ENCODE measurements around the gene TRIP12.
"Not testable (repeated sequence)": the region's sequence is repeated elsewhere in the genome, so short reads cannot be mapped to it uniquely, and the experiment has no call there.

Gene TRIP12

DNA sequence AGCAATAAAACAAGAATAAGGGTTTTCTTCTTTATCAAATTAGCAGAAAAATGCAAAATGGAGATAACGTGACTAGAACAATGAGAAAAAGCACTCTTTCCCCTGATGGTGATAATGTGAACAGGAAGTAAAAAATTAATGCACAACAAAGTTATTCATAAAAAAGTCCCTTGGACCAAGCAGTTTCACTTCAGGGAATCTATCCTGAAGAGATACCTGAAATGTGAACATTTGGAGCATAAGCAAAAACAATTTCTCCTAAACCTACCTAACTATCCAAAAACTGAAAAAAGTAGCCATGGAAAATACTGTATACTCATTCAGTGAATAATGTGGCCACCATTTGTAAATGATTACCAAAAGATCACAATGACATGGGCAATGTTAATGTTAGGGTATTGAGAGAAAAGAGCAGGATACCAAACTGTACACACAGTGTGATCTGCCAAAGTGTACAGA is 48.7 kb downstream of the TRIP12 start:
- DNase-seq: no peak

DNA sequence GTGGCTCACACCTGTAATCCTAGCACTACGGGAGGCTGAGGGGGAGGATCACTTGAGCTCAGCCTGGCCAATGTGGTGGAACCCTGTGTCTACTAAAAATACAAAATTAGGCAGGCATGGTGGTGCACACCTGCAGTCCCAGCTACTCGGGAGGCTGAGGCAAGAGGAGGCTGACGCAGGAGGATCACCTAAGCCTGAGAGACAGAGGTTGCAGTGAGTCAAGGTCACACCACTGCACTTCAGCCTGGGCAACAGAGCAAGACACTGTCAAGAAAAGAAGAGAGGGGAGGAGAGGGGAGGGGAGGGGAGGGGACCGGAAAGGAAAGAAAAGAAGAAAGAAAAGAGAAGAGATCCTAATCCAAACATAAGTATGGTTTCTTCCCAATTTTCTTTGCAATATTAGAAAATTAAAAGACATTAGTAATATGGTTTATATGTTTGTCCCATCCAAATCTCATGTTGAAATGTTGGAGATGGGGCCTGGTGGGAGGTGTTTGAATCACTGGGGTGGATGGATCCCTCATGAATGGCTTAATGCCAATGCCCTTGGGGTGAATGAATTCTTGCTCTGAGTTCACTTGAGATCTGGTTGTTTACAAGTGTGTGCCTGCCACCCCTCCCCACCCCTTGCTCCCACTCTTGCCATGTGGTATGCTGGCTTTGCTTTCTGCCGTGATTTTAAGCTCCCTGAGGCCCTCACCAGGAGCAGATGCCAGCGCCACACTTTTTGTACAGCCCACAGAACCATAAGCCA is 50.7 kb downstream of the TRIP12 start:
- no peak for DNase-seq

DNA sequence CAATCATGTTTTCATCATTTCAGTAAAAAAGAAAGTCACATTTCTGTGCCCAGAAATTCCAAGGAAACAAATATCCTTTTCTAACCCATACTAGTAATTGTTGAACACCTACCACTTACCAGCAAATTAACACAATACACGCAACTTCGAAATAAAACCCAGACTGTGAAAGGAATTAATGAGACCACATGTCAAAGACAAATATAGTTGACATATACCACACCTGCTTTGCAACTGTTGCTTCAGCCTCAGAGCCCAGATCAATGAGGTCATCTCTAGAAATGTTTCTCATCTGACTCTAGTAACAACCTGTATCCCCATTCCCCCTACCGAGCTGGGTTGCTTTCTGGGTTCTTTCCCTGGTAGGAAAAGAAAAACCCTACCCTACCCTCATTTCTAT is 52.6 kb downstream of the TRIP12 start:
- no peak for DNase-seq

DNA sequence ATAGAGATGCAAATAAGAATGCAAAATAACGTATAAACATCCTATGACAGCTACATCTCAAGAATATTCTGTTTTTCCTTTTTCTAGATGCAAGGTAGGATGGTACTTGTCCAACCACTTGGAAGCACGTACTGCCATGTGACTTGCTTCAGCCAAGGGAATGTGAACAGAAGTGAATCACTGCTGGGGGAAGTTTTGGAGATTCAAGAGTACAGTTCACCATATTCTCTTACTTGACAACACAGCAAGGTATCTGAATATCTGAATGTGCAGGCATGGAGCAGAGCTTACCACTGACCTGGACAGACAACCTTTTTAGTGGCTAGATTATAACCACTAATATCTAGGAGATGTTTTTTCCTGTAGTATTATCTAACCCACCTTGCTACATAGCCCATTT is 53.0 kb downstream of the TRIP12 start:
- DNase-seq: no peak

DNA sequence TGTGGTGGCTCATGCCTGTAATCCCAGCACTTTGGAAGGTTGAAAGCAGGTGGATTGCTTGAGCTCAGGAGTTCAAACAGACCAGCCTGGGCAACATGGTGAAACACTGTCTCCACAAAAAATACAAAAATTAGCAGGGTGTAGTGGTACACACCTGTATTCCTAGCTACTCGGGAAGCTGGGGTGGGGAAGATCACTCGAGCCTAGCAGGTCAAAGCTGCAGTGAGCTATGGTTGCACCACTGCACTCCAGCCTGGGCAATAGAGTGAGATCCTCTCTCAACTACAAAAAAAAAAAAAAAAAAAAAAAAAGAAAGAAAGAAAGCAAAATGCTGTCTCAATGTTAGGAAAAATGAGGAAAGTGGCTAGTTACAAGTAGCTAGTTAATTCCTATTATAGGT is 56.8 kb downstream of the TRIP12 start:
- DNase-seq: no peak

DNA sequence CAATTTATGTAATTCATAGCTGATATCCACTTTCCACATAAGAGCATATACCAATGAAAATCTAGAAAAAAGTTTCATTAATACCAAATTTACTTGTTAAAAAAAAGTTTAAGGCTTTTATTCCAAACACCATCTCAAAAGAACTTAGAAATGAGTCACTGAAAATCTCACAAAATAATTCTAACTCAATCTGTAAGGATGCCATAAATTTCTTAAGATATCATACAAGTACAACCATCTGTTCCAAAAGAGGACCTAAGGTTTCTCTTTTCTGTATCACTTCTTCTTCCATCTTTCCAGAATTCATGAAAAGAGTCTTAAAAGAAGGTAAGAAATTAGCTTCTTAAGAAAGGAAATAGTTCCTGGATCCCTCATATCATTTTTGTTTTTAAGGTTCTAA is 60.4 kb downstream of the TRIP12 start:
- no peak for DNase-seq

DNA sequence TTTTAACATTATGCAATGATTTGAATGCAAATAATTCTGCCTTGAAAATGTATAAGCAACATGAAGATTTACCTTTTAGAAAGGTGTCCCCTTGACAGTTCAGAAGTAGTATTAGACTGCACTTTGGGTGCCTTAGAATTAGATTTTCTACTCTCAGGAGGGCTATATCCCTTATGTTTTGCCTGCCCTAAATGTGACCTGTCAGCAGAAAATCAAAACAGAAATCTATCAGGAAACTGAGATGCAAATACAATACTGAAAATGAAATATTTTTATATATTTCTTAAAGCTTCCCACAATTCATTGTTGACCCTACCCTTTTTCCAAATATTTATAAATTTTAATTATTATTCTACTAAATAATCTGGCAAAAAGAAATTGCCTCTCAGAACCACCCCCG is 61.5 kb downstream of the TRIP12 start:
- no peak for DNase-seq

DNA sequence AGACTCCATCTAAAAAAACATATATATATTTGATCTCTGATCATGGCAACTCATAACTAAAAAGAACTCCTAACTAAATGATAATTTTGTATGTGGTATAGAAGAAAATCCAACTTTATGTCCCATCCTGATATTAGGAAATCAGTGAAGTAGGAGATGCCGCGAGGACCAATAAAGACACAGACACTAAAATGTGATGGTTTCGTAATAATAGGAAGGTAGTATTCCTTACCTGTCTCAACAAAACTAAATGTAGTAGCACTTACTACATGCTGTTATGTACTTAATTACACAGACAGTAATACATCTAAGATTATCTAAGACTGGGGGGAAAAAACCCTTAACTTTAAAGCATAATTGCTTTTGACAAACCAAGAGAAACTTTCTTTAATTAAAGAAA is 63.5 kb downstream of the TRIP12 start:
- DNase-seq: no peak

DNA sequence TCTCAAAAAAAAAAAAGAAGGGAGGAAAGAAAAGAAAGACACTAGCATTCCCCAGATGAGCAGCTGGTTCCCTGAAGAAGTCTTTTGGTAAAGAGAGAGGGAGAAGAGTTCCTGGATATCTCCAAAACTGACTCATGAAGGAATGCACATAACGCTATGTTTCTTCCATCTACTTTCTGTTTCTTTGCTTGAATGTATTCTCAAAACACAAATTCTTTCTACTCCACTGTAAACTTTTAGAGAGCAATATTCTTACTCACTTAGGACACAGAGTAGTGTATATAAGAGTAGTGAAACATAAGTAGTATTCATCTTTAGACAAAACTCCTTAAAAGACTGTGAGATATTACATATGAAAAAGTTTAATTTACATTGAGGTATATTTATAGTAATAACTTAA is 64.2 kb downstream of the TRIP12 start:
- DNase-seq: no peak

DNA sequence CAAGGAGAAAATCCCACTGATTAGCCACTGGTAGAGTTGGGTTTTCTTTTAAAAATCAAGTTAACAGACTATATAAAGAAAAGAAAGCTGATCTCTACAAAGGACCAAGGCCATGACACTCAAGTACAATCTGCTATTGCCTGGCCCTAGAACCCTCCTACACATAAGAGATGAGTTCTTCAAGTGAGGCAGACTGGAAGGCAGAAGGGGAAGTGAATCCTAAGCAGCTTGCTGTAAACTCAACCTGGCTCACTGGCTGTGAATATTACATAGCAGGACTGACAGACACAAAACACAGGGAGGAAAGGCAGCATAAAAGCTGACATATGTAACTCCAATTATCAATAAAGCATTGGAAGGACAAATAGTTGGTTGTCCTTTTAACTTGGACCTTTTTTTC is 65.4 kb downstream of the TRIP12 start:
- no peak for DNase-seq

DNA sequence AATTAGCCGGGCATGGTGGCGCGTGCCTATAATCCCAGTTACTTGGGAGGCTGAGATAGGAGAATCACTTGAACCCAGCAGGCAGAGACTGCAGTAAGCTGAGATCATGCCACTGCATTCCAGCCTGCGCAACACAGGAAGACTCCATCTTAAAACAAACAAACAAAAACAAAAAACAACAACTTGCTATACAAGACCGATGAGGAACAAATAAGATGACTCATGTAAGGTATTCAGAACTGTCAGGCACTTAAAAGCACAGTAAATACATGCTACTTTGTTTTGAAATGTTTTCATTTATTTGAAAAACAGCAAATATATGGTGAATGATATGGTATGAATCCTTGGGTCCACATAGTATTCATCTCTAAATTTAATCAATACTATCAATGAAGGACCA is 66.7 kb downstream of the TRIP12 start:
- no peak for DNase-seq

DNA sequence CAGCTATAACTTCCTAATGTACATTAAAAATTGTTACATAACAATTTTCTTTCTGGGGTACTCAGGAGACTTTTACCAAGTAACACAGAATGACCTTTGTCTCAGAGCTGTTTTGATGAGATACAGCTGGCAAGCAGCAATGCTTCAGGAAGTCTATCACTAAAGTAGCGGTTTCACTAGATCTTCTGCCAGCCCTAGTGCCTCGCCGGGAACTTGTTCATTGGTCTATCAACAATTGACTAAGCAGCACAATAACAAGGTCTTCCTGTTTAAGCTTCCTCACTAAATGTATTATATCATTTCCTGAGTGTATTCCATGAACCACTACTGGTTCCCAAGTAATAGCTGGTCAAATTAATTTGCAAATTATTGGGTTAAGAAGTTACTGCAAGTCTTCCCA is 69.2 kb downstream of the TRIP12 start:
- no peak for DNase-seq

DNA sequence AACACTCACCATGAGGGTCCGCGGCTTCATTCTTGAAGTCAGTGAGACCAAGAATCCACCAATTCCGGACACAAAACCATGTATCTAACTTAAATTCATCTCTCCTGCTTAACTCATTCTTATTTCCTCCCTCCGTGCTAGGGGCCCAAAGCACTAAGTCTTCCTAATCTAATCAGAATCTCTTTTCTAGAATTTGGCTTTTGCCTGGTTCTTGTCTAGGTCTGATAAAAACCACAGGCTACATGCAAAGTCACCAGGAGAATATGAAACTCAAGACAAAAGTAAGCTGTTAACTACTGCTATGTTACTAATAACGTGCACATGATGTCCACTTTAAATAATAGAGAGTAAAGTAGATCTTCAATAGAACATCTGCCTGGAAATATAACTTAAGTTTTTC is 69.9 kb downstream of the TRIP12 start:
- DNase-seq: no peak

DNA sequence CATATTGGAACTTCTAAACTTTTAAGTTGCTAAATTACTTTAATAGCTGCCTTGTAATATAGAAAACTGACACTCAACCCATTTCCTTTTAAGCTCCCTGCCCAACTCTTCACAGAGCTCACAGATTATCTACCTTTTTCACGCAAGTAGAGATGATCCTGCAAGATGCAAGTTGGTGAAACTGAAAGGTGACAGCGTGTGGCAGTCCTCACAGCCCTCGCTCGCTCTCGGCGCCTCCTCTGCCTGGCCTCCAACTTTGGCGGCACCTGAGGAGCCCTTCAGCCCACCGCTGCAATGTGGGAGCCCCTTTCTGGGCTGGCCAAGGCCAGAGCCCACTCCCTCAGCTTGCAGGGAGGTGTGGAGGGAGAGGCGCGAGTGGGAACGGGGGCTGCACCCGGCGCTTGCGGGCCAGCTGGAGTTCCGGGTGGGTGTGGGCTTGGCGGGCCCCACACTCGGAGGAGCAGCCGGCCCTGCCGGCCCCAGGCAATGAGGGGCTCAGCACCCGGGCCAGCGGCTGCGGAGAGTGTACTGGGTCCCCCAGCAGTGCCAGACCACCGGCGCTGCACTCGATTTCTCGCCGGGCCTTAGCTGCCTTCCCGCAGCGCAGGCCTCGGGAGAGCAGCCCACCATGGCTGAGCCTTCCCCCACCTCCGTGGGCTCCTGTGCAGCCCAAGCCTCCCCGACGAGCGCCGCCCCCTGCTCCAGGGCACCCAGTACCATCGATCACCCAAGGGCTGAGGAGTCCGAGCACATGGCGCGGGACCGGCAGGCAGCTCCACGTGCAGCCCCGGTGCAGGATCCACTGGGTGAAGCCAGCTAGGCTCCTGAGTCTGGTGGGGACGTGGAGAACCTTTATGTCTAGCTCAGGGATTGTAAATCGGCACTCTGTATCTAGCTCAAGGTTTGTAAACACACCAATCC is 71.2 kb downstream of the TRIP12 start:
- DNase-seq: not testable (repeated sequence)

DNA sequence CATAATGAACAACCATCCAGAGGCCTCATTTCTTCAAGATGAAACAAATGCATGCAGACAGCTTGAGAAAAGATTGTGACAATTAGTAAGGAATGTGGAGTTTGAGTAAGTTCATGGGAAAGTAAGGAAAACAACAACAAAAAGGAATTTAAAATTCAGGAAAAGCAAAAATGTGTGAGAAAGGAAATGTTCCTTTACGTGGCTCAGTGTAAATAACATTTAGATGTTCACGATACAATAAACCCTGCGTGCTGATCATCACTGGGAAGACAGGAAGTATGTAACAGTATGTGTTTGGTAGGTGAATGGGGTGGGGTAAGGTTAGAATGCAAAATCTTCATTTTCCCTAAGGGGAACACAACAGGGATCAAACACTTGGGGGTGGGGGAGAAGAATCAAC is 72.7 kb downstream of the TRIP12 start:
- DNase-seq: no peak

DNA sequence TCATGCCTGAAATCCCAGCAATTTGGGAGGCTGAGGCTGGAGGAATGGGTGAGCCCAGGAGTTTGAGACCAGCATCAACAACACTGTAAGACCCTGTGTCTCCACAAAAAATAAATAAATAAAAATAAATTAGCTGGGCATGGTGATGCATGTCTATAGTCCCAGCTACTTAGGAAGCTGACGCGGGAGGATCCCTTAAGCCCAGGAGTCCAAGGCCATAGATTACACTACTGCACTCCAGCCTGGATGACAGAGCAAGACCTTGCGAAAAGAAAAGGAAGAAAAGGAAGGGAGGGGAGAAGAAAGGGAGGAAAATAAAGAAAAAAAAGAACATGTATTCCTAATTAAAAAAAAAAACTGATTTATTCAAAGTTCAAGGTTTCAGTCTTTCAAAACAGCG is 78.2 kb downstream of the TRIP12 start:
- DNase-seq: no peak

DNA sequence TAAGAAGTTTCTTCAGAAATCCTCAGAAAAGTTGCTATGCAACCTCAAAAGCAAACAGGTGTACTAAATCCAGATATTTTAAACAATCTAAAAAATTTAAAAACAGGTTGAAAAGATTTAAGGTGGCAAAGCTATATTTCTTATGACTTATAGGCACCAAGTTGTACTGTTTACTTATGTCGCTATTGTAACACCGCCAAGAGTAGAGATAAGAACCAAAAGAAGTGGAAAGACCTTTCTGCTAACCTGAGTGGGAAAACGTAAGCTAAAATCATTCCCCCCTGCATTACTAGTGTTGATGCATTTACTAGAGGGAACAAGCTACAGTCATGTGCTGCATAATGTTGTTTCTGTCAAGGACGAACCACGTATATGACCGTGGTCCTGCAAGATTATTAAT is 83.1 kb downstream of the TRIP12 start:
- no peak for DNase-seq

DNA sequence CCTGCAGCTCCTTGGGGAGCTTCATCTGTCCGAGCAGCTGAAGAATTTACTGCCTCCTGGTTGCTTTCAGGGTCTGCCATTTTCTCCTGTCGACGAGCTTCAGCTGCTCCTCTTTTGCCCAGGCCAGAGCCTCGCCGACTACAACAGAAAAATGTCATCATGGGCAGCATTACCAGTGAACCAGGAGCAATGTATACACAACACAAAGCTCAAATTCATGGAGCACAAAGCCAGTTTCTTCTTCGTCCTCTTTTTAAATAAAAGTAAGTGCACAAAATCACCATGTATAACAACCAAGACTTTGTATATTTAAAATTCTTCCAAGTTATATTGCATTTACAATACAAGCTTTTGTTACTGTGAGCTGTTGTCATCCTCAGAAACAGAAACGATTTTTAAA is 85.0 kb downstream of the TRIP12 start:
- DNase-seq: no peak

DNA sequence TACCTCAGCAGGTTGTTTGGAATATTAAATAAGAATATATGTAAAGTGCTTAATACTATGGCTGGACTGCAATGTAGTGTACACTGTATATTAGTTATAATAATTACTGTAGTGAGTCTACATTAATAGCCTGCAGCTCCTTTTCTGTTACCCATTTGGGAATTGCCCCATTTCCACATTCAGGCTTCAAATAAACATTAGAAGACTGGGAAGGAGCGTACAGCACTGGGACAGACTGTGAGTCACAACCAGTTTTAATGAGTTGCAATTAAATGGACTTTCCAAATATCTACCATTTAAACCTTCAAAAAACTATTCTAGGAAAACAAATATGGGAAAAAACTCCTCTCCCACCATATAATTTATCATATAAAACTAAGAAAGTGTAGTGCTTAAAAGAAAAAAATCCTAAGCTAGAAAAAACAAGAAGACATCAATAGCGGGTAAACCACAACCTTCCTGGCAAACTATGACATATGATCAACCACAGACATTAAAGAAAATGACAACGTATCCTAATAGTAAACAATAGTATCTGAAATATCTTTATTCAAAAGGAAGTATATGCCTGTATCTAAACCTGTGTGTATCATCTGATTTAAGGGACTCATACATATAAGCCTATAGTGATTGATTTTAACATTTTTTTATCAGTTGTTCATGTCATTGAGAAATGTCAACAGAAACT is 86.1 kb downstream of the TRIP12 start:
- DNase-seq: no peak

DNA sequence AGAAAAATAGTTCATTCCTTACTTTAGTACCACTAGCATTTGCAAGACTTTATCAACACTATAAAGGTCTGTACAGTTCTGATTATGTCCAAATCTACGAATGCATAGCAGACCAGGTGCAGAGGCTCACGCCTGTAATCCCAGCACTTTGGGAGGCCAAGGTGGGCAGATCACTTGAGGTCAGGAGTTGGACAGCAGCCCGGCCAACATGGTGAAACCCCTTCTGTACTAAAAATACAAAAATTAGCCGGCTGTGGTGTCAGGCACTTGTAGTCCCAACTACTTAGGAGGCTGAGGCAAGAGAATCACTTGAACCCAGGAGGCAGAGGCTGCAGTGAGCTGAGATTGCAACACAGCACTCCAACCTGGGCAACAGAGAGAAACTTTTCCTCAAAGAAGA is 87.4 kb downstream of the TRIP12 start:
- not testable (repeated sequence) for DNase-seq

DNA sequence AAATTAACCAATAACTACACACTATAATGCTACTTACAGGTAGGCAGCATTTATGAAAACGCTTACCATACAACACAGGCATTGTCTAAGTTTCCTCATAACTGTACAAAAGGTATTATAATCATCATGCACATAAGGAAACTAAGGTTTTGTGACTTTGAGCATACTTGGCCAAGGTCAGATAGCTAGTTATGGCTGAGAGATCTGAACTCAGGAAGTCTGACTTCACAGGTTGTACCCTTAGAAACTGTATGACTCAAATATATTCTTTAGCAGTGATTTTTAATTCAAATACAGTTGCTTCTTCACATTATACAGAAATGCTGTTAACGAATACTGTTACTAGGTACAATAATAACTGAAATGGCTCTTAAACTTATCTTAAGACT is 89.3 kb downstream of the TRIP12 start:
- DNase-seq: no peak

DNA sequence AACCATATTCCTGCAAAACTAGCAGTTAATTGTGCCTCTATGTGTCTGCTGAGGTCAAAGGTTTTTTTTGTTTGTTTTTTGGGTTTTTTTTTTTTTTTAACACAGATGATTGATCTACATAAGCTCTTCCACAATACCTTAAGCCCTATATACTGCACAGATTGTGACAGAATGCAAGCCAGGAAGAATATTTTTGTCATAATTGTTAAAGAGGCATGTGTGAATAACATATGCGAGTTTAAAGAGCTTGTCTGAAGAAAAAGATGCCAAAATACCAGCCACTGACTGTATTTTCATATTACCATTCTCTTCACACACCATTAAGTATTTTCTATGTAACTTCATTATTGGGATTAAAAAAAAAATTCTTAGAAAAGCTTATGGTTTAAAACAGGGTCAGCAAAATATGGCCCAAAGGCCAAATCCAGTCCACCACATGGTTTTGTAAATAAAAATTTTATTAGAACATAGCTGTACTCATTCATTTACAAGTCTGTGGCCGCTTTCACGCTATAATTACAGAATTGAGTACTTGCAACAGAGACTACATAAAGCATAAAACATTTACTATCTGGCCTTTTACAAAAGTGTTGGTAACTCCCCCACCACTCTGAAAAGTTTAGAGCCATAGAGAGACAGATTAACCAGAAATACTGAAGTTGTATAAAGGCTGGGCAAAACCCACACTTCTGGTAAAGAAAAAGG is 89.9 kb downstream of the TRIP12 start:
- no peak for DNase-seq

DNA sequence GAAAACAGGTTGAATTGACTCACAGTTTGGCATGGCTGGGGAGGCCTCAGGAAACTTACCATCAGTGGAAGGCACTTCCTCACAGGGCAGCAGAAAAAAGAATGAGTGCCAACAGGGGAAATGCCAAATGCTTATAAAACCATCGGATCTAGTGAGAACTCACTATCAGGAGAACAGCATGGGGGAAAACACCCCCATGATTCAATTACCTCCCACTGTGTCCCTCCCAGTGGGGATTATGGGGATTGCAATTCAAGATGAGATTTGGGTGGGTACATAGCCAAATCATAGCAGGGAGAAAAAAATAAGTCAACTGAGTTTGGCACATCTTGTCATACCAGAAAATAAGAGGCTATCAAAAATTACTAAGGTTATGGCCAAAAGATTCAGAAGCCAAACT is 96.3 kb downstream of the TRIP12 start:
- no peak for DNase-seq
